H1 (cell line): Measurements from ENCODE around the gene CYP1B1. TPM values are rescaled to one million over a fixed set of nuclear protein-coding genes. Genes with fewer than 3 reads are reported as not detected.
A peak's percentile ranks its signal among the peaks of the same experiment; 100 is the strongest.

Source experiments
- CTCF ChIA-PET: fragments of 300-600 bp; sonication (Branson Sonifier 250); formaldehyde crosslinking; loops from one replicate; lab custom pipeline; 2021; ENCODE audit not compliant: partially characterized antibody; lab: Charles Lee
- POLR2A ChIA-PET: fragments of 300-600 bp; sonication (Branson Sonifier 250); formaldehyde crosslinking; loops from one replicate; lab custom pipeline; 2021; ENCODE audit warnings: inconsistent platforms; ENCODE audit not compliant: partially characterized antibody; lab: Charles Lee
- DNase-seq, 2 experiments: peaks; one replicate each; pipeline versions ENCODE4 v3.0.0 to v3.0.0-alpha.2; 2010 to 2022; ENCODE audit warnings: low spot score in 2 of 2, low read depth in 1 of 2, mixed read lengths in 1 of 2
- FAIRE-seq: peaks from 2 replicates; lab custom pipeline; 2011; peaks lifted over from hg19 to GRCh38; lab: Jason Lieb, UNC
- H2AFZ ChIP-seq: 2 replicates; pipeline ENCODE4 v1.8.1; 2012; ENCODE audit warnings: low read length, inconsistent platforms
- H2AK5ac ChIP-seq: 2 replicates; pipeline ENCODE4 v1.6.1; 2013; ENCODE audit warnings: low read depth, low read length
- H2BK120ac ChIP-seq: replicated peaks from 2 replicates; pipeline ENCODE3; 2013; ENCODE audit warnings: low read depth, low read length, inconsistent platforms
- H2BK12ac ChIP-seq: 2 replicates; pipeline ENCODE4 v1.6.1; 2013; ENCODE audit warnings: low read depth, low read length
- H2BK15ac ChIP-seq: 2 replicates; pipeline ENCODE4 v1.6.1; 2013; ENCODE audit warnings: low read length
- H2BK20ac ChIP-seq: 2 replicates; pipeline ENCODE4 v1.6.1; 2013; ENCODE audit warnings: low read length
- H2BK5ac ChIP-seq: 2 replicates; pipeline ENCODE4 v1.6.1; 2013; ENCODE audit warnings: low read depth, low read length
- H3K14ac ChIP-seq: 2 replicates; pipeline ENCODE4 v1.6.1; 2013; ENCODE audit warnings: inconsistent platforms; ENCODE audit not compliant: insufficient read length
- H3K18ac ChIP-seq: 2 replicates; pipeline ENCODE4 v1.6.1; 2013; ENCODE audit warnings: low read length; ENCODE audit errors: extremely low read depth
- H3K23ac ChIP-seq: 2 replicates; pipeline ENCODE4 v1.6.1; 2013; ENCODE audit warnings: inconsistent platforms; ENCODE audit not compliant: insufficient read length
- H3K23me2 ChIP-seq: 2 replicates; pipeline ENCODE4 v1.6.1; 2013; ENCODE audit warnings: low read depth, low read length
- H3K27ac ChIP-seq: 2 replicates; pipeline ENCODE4 v1.6.1; 2011; ENCODE audit warnings: low read depth, low read length, inconsistent platforms
- H3K27me3 ChIP-seq, 4 experiments: replicated peaks in 1 of 4; 1 replicate in 1 of 4; 2 replicates in 3 of 4; pipeline versions ENCODE4 v1.6.1 to v1.8.1; 2011 to 2013; ENCODE audit warnings: low read length in 3 of 4, mild to moderate bottlenecking in 3 of 4, inconsistent platforms in 2 of 4, mixed read lengths in 2 of 4, moderate library complexity in 1 of 4; ENCODE audit not compliant: control insufficient read depth in 3 of 4, insufficient read depth in 3 of 4; ENCODE audit errors: extremely low read depth in 1 of 4
- H3K36me3 ChIP-seq, 4 experiments: 2 replicates each; pipeline versions ENCODE4 v1.6.1 to v1.8.1; 2011 to 2013; ENCODE audit warnings: mild to moderate bottlenecking in 4 of 4, low read length in 3 of 4, moderate library complexity in 2 of 4, control low read depth in 1 of 4, inconsistent platforms in 1 of 4; ENCODE audit not compliant: insufficient read depth in 4 of 4, control insufficient read depth in 2 of 4
- H3K4ac ChIP-seq: replicated peaks from 2 replicates; pipeline ENCODE3; 2013; ENCODE audit warnings: low read length, low read depth, mixed read lengths, inconsistent platforms; ENCODE audit not compliant: insufficient read length
- H3K4me1 ChIP-seq, 4 experiments: replicated peaks in 1 of 4; 1 replicate in 1 of 4; 2 replicates in 3 of 4; pipeline versions ENCODE4 v1.6.1 to v1.8.1; 2011 to 2013; ENCODE audit warnings: low read length in 3 of 4, inconsistent platforms in 2 of 4, mixed read lengths in 1 of 4; ENCODE audit not compliant: insufficient read depth in 4 of 4, control insufficient read depth in 3 of 4
- H3K4me2 ChIP-seq, 2 experiments: 2 replicates each; pipeline versions ENCODE4 v1.6.1 to v1.8.1; 2011 to 2013; ENCODE audit warnings: low read depth in 2 of 2, low read length in 2 of 2, control low read depth in 1 of 2, inconsistent platforms in 1 of 2, mild to moderate bottlenecking in 1 of 2; ENCODE audit not compliant: insufficient read depth in 1 of 2
- H3K4me3 ChIP-seq, 4 experiments: fragments of 200-600, 300-600 bp in 1 of 4; sonication (generic), shearing (Covaris generic), sonication (Bioruptor Twin) in 1 of 4; 2 replicates each; pipeline versions ENCODE4 v1.5.1 to v1.8.1; 2011 to 2016; ENCODE audit warnings: low read length in 4 of 4, low read depth in 3 of 4, control low read depth in 2 of 4, inconsistent platforms in 2 of 4, mild to moderate bottlenecking in 2 of 4, mixed read lengths in 1 of 4, moderate library complexity in 1 of 4; ENCODE audit not compliant: insufficient read depth in 2 of 4; ENCODE audit errors: extremely low read depth in 1 of 4
- H3K56ac ChIP-seq: replicated peaks from 2 replicates; pipeline ENCODE3; 2013; ENCODE audit warnings: low read depth, mild to moderate bottlenecking, mixed read lengths, low read length, inconsistent platforms; ENCODE audit not compliant: insufficient read length
- H3K79me1 ChIP-seq: 2 replicates; pipeline ENCODE4 v1.6.1; 2013; ENCODE audit warnings: low read depth, low read length, control low read depth
- H3K79me2 ChIP-seq, 2 experiments: 2 replicates each; pipeline versions ENCODE4 v1.6.1 to v1.8.1; 2012 to 2013; ENCODE audit warnings: low read length in 2 of 2, mild to moderate bottlenecking in 2 of 2, inconsistent platforms in 1 of 2; ENCODE audit not compliant: insufficient read depth in 2 of 2, control insufficient read depth in 1 of 2
- H3K9ac ChIP-seq, 4 experiments: replicated peaks in 1 of 4; 1 replicate in 1 of 4; 2 replicates in 3 of 4; pipeline versions ENCODE4 v1.6.1 to v1.8.1; 2011 to 2013; ENCODE audit warnings: low read depth in 3 of 4, low read length in 3 of 4, control low read depth in 2 of 4, mild to moderate bottlenecking in 2 of 4, moderate library complexity in 2 of 4, inconsistent platforms in 1 of 4; ENCODE audit errors: extremely low read depth in 1 of 4
- H3K9me3 ChIP-seq, 2 experiments: 2 replicates each; pipeline versions ENCODE4 v1.6.1 to v1.8.1; 2012 to 2013; ENCODE audit warnings: mild to moderate bottlenecking in 2 of 2, moderate library complexity in 2 of 2, control low read depth in 1 of 2, inconsistent platforms in 1 of 2, low read depth in 1 of 2, low read length in 1 of 2, mixed read lengths in 1 of 2; ENCODE audit not compliant: insufficient read depth in 2 of 2
- H4K20me1 ChIP-seq, 2 experiments: replicated peaks in 1 of 2; 2 replicates each; pipeline versions ENCODE3 to v1.8.1; 2011 to 2013; ENCODE audit warnings: inconsistent platforms in 2 of 2, low read length in 2 of 2, mild to moderate bottlenecking in 1 of 2; ENCODE audit not compliant: insufficient read depth in 2 of 2, control insufficient read depth in 1 of 2
- H4K5ac ChIP-seq: 2 replicates; pipeline ENCODE4 v1.6.1; 2013; ENCODE audit warnings: low read length, low read depth, mixed read lengths, inconsistent platforms; ENCODE audit not compliant: insufficient read length
- H4K8ac ChIP-seq: 2 replicates; pipeline ENCODE4 v1.8.0; 2013; ENCODE audit warnings: mild to moderate bottlenecking, moderate library complexity, low read length, inconsistent platforms; ENCODE audit not compliant: insufficient read depth; ENCODE audit errors: extremely low read depth
- H4K91ac ChIP-seq: replicated peaks from 2 replicates; pipeline ENCODE3; 2013; ENCODE audit warnings: low read length, mixed read lengths, inconsistent platforms; ENCODE audit not compliant: insufficient read length
- EZH2 ChIP-seq: fragments of 200-600 bp; sonication (generic); IDR thresholded peaks from 2 replicates; pipeline ENCODE4 v1.7.1; 2012; ENCODE audit warnings: low read depth, mild to moderate bottlenecking, moderate library complexity, low read length, inconsistent platforms; ENCODE audit not compliant: severe bottlenecking
- HDAC2 ChIP-seq, 2 experiments: fragments of 300-600 bp in 1 of 2; sonication (generic) in 1 of 2; IDR thresholded peaks; 2 replicates each; pipeline ENCODE4 v1.6.1; 2011 to 2012; ENCODE audit warnings: low read depth in 2 of 2, low read length in 2 of 2, mild to moderate bottlenecking in 2 of 2, moderate library complexity in 2 of 2, borderline replicate concordance in 1 of 2, inconsistent platforms in 1 of 2
- SP1 ChIP-seq: IDR thresholded peaks from 2 replicates; pipeline ENCODE4 v1.6.1; 2011; ENCODE audit warnings: low read depth, low read length
- ZNF274 ChIP-seq: IDR thresholded peaks from 2 replicates; pipeline ENCODE4 v1.7.0; 2012; ENCODE audit warnings: low read length, borderline replicate concordance; ENCODE audit errors: extremely low read depth
- WGBS, 2 experiments: shearing (Covaris generic) in 1 of 2; methylation state at CpG; one replicate each; pipeline versions ENCODE4 v1.1.6 to v1.1.7; 2013 to 2015; ENCODE audit warnings: low lambda C conversion rate in 2 of 2, mixed read lengths in 2 of 2, inconsistent platforms in 1 of 2, low coverage in 1 of 2, missing lambda C conversion rate in 1 of 2; ENCODE audit not compliant: insufficient replicate concordance in 2 of 2, insufficient coverage in 1 of 2, insufficient read length in 1 of 2; ENCODE audit errors: extremely low coverage in 1 of 2, missing lambda C conversion rate in 1 of 2; 5-methylcytosine and 5-hydroxymethylcytosine counted together
- polyA plus RNA-seq, 7 experiments: library from polyadenylated mRNA; depleted of rRNA in 3 of 7; stranded (reverse) in 5 of 7; unstranded in 2 of 7; fragments of >200 nt in 5 of 7; fragments of 200-250 nt in 2 of 7; gene quantifications; 1 replicate in 5 of 7; 2 replicates in 1 of 7; 4 replicates in 1 of 7; pipeline versions ENCODE4 v1.2.1 to v1.2.3, GENCODE V29; 2011 to 2013; ENCODE audit warnings: missing spikeins in 2 of 7, mixed read lengths in 2 of 7
- total RNA-seq: library from RNA; stranded (reverse); fragmentation: NEBNext Ultra II Directional; extraction: Animal tissue kit (Norgen Biotek cat#: 25700); gene quantifications from 2 replicates; pipeline ENCODE4 v1.2.1, GENCODE V29; 2021

The CYP1B1 gene
- total and polyA plus RNA-seq, 2 of the 8 experiments (the other 6 are each of a cell fraction or from before 2014, with no cell fraction given): 1.3 to 5.7 TPM

DNA sequence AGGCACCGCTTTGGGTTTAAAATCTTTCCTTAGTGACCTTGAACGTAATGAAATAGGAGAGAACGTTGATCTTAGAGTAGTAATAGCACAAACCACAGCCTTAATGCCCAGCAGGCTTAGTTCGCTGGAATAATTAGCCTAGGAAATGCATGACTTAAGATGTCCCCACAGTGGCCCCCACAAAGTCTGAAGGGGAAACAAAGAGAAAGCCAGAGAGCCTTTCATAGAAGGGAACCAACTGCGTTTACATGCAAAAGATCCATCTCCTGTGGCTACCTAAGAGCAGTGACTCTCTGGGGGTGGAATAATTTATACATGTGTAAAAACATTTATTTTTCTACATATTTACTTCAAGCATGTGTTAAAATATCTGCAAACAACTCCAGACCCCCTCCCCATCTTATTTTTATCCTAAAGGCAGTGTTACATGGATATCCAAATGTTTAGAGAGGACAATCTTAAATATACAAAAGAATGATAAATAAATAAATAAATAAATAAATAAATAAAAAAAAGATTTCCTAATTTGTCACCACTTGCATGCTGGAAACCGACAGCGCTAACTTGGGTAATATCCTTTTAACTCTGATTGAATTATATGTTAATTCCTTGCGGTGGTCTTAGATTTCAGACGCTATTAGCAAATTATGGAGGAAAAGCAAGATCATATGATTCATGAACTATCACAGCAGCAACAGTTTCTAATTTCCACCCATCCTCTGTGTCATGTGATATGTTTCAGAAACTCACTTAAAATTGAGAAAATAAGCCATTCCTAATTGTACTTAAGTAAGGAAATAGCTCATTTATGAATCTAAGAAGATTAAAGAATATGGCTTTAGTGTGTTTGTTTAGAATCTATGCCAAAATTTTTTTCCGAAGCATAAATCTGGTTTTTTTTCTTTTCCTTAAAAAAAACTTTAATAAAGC, 23.4 kb upstream of the CYP1B1 start:
- ChIA-PET CTCF (interaction anchor here (0.6 to 8.4 kb wide), 2 partner anchors 11 to 21 kb away, joined by 3 to 70 read pairs; partner anchors contain the start of gene CYP1B1), POLR2A (no interaction called here)
- no peak overlapping the region for H4K5ac ChIP-seq
- TF ChIP-seq ZNF274 (no peak), HDAC2 (IDR thresholded peaks at IDR 0.05; ENCODE audit: borderline replicate concordance in 1 of 2, low read depth in 2 of 2, low read length in 2 of 2) (0 out of 4 replicates have a peak, but pooled peaks have one; percentile 46 to 89), SP1 (0 out of 2 replicates have a peak, but pooled peaks have one; percentile 44), EZH2 (no peak)
- no peak overlapping the region for H2BK15ac ChIP-seq
- H4K8ac ChIP-seq: no peak overlapping the region
- no peak overlapping the region for H2BK12ac ChIP-seq
- no peak overlapping the region for H3K18ac ChIP-seq
- H3K9ac ChIP-seq: no peak overlapping the region
- peaks cover 4% of the 10 kb centered on the region; the same call in 1 of the 2 replicates for H3K23me2 ChIP-seq
- H3K9me3 ChIP-seq: no peaks in the 10 kb centered on the region
- H2BK120ac ChIP-seq: no peak overlapping the region
- H3K27ac ChIP-seq: no peak overlapping the region
- no peak for DNase-seq
- 16% methylated on average over 10 of the region's 10 CpGs; no CpG with 5 or more reads in 1 of the 2 experiments for WGBS, 2 experiments
- H2AFZ ChIP-seq: no peak overlapping the region
- no peak overlapping the region for H3K14ac ChIP-seq
- H2BK20ac ChIP-seq: peak overlapping the region; percentile 91; the same call in 1 of the 2 replicates
- peaks cover 12 to 30% (median 14%) of the 10 kb centered on the region in 4 experiments for H3K4me1 ChIP-seq
- H2AK5ac ChIP-seq: no peak overlapping the region
- H3K4ac ChIP-seq: no peak overlapping the region
- H3K79me1 ChIP-seq: no peaks in the 10 kb centered on the region
- peaks cover 5 to 39% (median 34%) of the 10 kb centered on the region in 4 experiments for H3K27me3 ChIP-seq
- no peaks in the 10 kb centered on the region for H3K36me3 ChIP-seq
- peak overlapping the region; percentile 58 to 68 for H3K4me2 ChIP-seq
- H4K91ac ChIP-seq: no peak overlapping the region
- H4K20me1 ChIP-seq: no peaks in the 10 kb centered on the region
- no peaks in the 10 kb centered on the region for H3K79me2 ChIP-seq
- no peak overlapping the region; the same call in 1 of the 2 replicates for H2BK5ac ChIP-seq
- H3K23ac ChIP-seq: no peak overlapping the region
- H3K4me3 ChIP-seq: peak overlapping the region in 3 of 4 experiments; percentile 1 to 46 (median 24); a peak in 4 of 8 replicates
- no peak overlapping the region for H3K56ac ChIP-seq
- no peak for FAIRE-seq
